Neural cell (in vitro differentiated cells): Measurements from ENCODE around the gene FCHSD1. TPM values are rescaled to one million over a fixed set of nuclear protein-coding genes. Genes with fewer than 3 reads are reported as not detected.
A peak's percentile ranks its signal among the peaks of the same experiment; 100 is the strongest.

Experiments
- H2AFZ ChIP-seq: fragments of 200-600, 300-800 bp; sonication (generic), shearing (Covaris generic); 2 replicates; pipeline ENCODE4 v1.6.0; 2014; ENCODE audit warnings: low read depth, mild to moderate bottlenecking, antibody characterized with exemption, low read length, moderate library complexity
- H3F3A ChIP-seq: fragments of 200-600 bp; shearing (Covaris generic); 2 replicates; pipeline ENCODE4 v1.6.1; 2016; ENCODE audit warnings: mild to moderate bottlenecking, moderate library complexity, mixed read lengths, antibody characterized with exemption, low read length; ENCODE audit not compliant: insufficient read depth, poor library complexity, severe bottlenecking
- H3K27ac ChIP-seq: fragments of 200-600, 300-800 bp; sonication (generic), shearing (Covaris generic); 2 replicates; pipeline ENCODE4 v1.5.1; 2014; ENCODE audit warnings: mild to moderate bottlenecking, low read length, moderate library complexity
- H3K27me3 ChIP-seq: fragments of 300-800, 200-600 bp; sonication (generic), shearing (Covaris generic); 2 replicates; pipeline ENCODE4 v1.6.0; 2014; ENCODE audit warnings: mild to moderate bottlenecking, low read depth, low read length, moderate library complexity; ENCODE audit not compliant: insufficient read depth
- H3K36me3 ChIP-seq: fragments of 300-800, 200-600 bp; sonication (generic), shearing (Covaris generic); 2 replicates; pipeline ENCODE4 v1.5.1; 2014; ENCODE audit warnings: mild to moderate bottlenecking, antibody characterized with exemption, low read length, moderate library complexity; ENCODE audit not compliant: insufficient read depth
- H3K4me2 ChIP-seq: fragments of 300-800, 200-600 bp; sonication (generic), shearing (Covaris generic); 2 replicates; pipeline ENCODE4 v1.6.0; 2014; ENCODE audit warnings: mild to moderate bottlenecking, low read length
- H3K4me3 ChIP-seq: fragments of 300-800, 200-600 bp; sonication (generic), shearing (Covaris generic); 2 replicates; pipeline ENCODE4 v1.5.1; 2014; ENCODE audit warnings: mild to moderate bottlenecking, low read length, moderate library complexity
- H3K79me2 ChIP-seq: fragments of 200-600 bp; shearing (Covaris generic); replicated peaks from 2 replicates; pipeline ENCODE4 v1.6.0; 2014; ENCODE audit warnings: mild to moderate bottlenecking, low read length, moderate library complexity; ENCODE audit not compliant: insufficient read depth
- H3K9ac ChIP-seq: fragments of 300-800, 200-600 bp; sonication (generic), shearing (Covaris generic); 2 replicates; pipeline ENCODE4 v1.6.1; 2016; ENCODE audit warnings: mild to moderate bottlenecking, low read length, mixed read lengths
- H3K9me2 ChIP-seq: fragments of 200-600 bp; shearing (Covaris generic); 2 replicates; pipeline ENCODE4 v1.6.1; 2016; ENCODE audit warnings: mild to moderate bottlenecking, low read length, mixed read lengths; ENCODE audit not compliant: insufficient read depth
- H3K9me3 ChIP-seq: fragments of 200-600, 300-800 bp; sonication (generic), shearing (Covaris generic); 2 replicates; pipeline ENCODE4 v1.6.1; 2016; ENCODE audit warnings: mild to moderate bottlenecking, mixed run types, low read length, moderate library complexity, mixed read lengths
- H4K20me1 ChIP-seq: fragments of 200-600 bp; shearing (Covaris generic); 2 replicates; pipeline ENCODE4 v1.6.1; 2016; ENCODE audit warnings: mild to moderate bottlenecking, mixed run types; ENCODE audit not compliant: insufficient read depth
- EP300 ChIP-seq: fragments of 450-650 bp; conservative IDR thresholded peaks from 2 replicates; pipeline ENCODE4 v1.6.1; 2014; ENCODE audit warnings: antibody characterized with exemption, mild to moderate bottlenecking, moderate library complexity; ENCODE audit not compliant: poor library complexity, severe bottlenecking
- EZH2 ChIP-seq: fragments of 200-600, 300-800 bp; shearing (Covaris generic), sonication (generic); IDR thresholded peaks from 2 replicates; pipeline ENCODE4 v1.6.1; 2014; ENCODE audit warnings: antibody characterized with exemption, low read length, borderline replicate concordance, mild to moderate bottlenecking; ENCODE audit not compliant: insufficient read depth, poor library complexity, severe bottlenecking
- MXI1 ChIP-seq: fragments of 450-650 bp; conservative IDR thresholded peaks from 2 replicates; pipeline ENCODE4 v1.6.1; 2014; ENCODE audit warnings: antibody characterized with exemption, mild to moderate bottlenecking; ENCODE audit not compliant: poor library complexity, severe bottlenecking
- POLR2AphosphoS5 ChIP-seq: IDR thresholded peaks from 2 replicates; pipeline ENCODE4 v1.6.1; 2012
- RAD21 ChIP-seq: fragments of 450-650 bp; conservative IDR thresholded peaks from 2 replicates; pipeline ENCODE4 v1.6.1; 2014; ENCODE audit warnings: antibody characterized with exemption, mild to moderate bottlenecking, moderate library complexity
- SMC3 ChIP-seq: fragments of 450-650 bp; conservative IDR thresholded peaks from 2 replicates; pipeline ENCODE4 v1.6.1; 2014; ENCODE audit warnings: antibody characterized with exemption, mild to moderate bottlenecking, moderate library complexity; ENCODE audit not compliant: poor library complexity
- TAF1 ChIP-seq: IDR thresholded peaks from 2 replicates; pipeline ENCODE4 v1.6.1; 2012; ENCODE audit warnings: low read depth
- polyA plus RNA-seq: library from polyadenylated mRNA; depleted of rRNA; stranded (reverse); fragments of >200 nt; gene quantifications from 2 replicates; pipeline ENCODE4 v1.2.3, GENCODE V29; 2014
- TF ChIP-seq, protein P1 (sequence below): fragments of 450-650 bp; IDR thresholded peaks from 2 replicates; pipeline ENCODE4 v1.5.1; 2014; ENCODE audit warnings: antibody characterized with exemption, mild to moderate bottlenecking, moderate library complexity; ENCODE audit not compliant: poor library complexity, severe bottlenecking
- TF ChIP-seq, protein P2 (sequence below): IDR thresholded peaks from 2 replicates; pipeline ENCODE4 v1.6.1; 2012; ENCODE audit warnings: borderline replicate concordance

The FCHSD1 gene
- polyA plus RNA-seq, 1 donor from 2014 or later, result 3.9 TPM

DNA sequence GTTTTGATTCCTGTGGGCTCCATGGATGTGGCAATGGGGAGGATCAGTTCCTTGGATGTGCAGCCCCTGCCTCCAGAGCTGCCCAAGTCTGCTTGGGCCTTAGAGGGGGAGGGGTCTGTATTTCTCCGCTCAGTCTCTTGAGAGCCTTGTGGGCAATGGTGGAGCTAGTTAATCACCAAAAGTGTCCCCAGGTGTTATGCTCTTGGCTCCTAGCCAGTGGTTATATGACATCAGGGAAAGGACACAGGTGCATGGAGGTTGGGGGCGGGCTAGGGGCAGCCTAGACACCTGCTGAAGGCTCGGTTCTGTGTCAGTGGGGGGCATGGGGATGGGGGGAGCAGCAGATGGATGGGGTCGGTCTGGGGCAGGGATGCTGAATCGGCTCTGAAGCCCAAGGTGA is 43.3 kb upstream of the FCHSD1 start (continued):
- TF ChIP-seq, protein P1, sequence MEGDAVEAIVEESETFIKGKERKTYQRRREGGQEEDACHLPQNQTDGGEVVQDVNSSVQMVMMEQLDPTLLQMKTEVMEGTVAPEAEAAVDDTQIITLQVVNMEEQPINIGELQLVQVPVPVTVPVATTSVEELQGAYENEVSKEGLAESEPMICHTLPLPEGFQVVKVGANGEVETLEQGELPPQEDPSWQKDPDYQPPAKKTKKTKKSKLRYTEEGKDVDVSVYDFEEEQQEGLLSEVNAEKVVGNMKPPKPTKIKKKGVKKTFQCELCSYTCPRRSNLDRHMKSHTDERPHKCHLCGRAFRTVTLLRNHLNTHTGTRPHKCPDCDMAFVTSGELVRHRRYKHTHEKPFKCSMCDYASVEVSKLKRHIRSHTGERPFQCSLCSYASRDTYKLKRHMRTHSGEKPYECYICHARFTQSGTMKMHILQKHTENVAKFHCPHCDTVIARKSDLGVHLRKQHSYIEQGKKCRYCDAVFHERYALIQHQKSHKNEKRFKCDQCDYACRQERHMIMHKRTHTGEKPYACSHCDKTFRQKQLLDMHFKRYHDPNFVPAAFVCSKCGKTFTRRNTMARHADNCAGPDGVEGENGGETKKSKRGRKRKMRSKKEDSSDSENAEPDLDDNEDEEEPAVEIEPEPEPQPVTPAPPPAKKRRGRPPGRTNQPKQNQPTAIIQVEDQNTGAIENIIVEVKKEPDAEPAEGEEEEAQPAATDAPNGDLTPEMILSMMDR, result no peak

DNA sequence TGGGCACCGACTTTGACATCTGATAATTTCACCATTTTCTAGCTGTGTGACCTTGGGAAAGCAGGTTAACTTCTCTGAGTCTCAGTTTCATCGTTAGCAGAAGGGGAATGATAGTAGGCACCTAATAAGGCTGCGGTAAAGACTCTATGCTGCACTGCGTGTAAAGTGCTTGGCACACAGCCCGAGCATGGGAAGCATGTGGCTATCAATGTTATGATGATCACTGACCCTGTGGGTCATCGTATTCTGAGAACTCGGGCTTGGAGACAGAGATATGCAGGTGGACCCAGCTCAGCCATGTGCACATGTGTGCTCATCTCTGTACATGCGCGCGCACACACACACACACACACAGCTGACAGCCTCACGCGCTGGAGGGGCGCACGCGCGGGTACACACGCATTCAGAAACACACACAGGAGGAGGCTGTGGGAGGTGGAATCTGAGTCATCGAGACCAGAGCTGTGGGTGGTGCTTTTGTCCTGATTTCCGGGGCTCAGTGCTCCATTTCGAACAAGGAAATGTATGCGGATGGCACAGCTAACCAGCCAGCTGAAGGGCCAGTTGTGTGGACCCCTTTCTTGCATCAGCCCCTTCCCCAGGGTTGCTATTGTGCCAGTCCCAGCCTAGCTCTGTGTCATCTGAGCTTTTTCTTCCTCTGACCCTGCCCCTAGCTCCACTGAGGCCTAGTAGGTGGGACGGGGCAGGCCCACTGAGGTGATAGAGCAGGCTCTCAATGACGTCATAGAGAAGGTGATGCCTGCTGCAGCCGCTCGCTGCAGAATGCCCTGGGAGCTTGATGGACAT is 41.9 kb upstream of the FCHSD1 start:
- Histone ChIP-seq H3K9me3 (no peaks in the 10 kb centered on the region), H3K4me3 (peak overlapping the region; percentile 54), H3F3A (no peaks in the 10 kb centered on the region), H3K9ac (peak overlapping the region; percentile 14), H4K20me1 (no peaks in the 10 kb centered on the region), H3K27ac (no peak overlapping the region), H3K79me2 (no peaks in the 10 kb centered on the region), H3K36me3 (no peaks in the 10 kb centered on the region), H3K27me3 (no peaks in the 10 kb centered on the region), H3K4me2 (no peak overlapping the region), H3K9me2 (no peaks in the 10 kb centered on the region), H2AFZ (no peak overlapping the region)
- TF ChIP-seq TAF1 (no peak), POLR2AphosphoS5 (peak; percentile 13), MXI1 (no peak), SMC3 (no peak), RAD21 (no peak)
- TF ChIP-seq, protein P2, sequence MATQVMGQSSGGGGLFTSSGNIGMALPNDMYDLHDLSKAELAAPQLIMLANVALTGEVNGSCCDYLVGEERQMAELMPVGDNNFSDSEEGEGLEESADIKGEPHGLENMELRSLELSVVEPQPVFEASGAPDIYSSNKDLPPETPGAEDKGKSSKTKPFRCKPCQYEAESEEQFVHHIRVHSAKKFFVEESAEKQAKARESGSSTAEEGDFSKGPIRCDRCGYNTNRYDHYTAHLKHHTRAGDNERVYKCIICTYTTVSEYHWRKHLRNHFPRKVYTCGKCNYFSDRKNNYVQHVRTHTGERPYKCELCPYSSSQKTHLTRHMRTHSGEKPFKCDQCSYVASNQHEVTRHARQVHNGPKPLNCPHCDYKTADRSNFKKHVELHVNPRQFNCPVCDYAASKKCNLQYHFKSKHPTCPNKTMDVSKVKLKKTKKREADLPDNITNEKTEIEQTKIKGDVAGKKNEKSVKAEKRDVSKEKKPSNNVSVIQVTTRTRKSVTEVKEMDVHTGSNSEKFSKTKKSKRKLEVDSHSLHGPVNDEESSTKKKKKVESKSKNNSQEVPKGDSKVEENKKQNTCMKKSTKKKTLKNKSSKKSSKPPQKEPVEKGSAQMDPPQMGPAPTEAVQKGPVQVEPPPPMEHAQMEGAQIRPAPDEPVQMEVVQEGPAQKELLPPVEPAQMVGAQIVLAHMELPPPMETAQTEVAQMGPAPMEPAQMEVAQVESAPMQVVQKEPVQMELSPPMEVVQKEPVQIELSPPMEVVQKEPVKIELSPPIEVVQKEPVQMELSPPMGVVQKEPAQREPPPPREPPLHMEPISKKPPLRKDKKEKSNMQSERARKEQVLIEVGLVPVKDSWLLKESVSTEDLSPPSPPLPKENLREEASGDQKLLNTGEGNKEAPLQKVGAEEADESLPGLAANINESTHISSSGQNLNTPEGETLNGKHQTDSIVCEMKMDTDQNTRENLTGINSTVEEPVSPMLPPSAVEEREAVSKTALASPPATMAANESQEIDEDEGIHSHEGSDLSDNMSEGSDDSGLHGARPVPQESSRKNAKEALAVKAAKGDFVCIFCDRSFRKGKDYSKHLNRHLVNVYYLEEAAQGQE, result no peak

DNA sequence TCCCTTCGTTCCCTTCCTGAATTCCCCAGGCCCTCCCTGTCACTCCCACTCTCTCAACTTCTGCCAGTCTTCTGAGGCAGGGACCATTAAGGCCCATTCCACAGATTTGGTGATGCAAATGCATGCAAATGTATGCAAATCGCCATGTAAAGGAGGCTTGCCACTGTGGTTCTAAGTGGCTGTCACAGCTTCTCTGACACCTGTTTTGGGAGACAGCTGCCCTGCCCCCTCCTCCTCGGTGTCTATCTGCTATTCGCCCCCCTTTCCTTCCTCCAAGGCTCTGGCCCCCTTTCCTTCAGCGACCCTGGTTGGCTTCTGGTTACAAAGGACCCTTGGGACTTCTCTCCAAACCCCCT is 41.3 kb upstream of the FCHSD1 start:
- no peaks in the 10 kb centered on the region for H3K9me2 ChIP-seq
- H3K4me3 ChIP-seq, result peak overlapping the region; percentile 54
- H3K36me3 ChIP-seq, result no peaks in the 10 kb centered on the region
- H3K9ac ChIP-seq, result peak overlapping the region; percentile 20
- H3F3A ChIP-seq, result no peaks in the 10 kb centered on the region
- TF ChIP-seq, protein P2, result no peak
- TF ChIP-seq TAF1 (no peak), MXI1 (no peak), EP300 (no peak), RAD21 (no peak), POLR2AphosphoS5 (no peak), SMC3 (no peak), EZH2 (no peak)
- no peaks in the 10 kb centered on the region for H3K79me2 ChIP-seq
- H2AFZ ChIP-seq, result no peak overlapping the region
- H3K9me3 ChIP-seq, result no peaks in the 10 kb centered on the region
- H3K4me2 ChIP-seq, result no peak overlapping the region
- H3K27me3 ChIP-seq, result no peaks in the 10 kb centered on the region
- H3K27ac ChIP-seq, result no peak overlapping the region
- H4K20me1 ChIP-seq, result no peaks in the 10 kb centered on the region
